Measurements from ENCODE around the gene PLLP. TPM values are rescaled to one million over a fixed set of nuclear protein-coding genes. Genes with fewer than 3 reads are reported as not detected.
A peak's percentile ranks its signal among the peaks of the same experiment; 100 is the strongest.

Gene PLLP
- total and polyA plus RNA-seq, 2 experiments from 2014 or later, result 1.3 to 6.1 TPM

- H3K9me3 Mint-ChIP-seq, result no peaks in the 10 kb centered on the region
- peaks cover 16% of the 10 kb centered on the region for H3K4me1 Mint-ChIP-seq
Observed at GRCh38 chr16:57270221-57271062, 14.0 kb downstream of the PLLP start.

More at GRCh38 chr16:57270221-57271062, 14.0 kb downstream of the PLLP start:
- no peaks in the 10 kb centered on the region for H4K20me1 ChIP-seq (replicated peaks; ENCODE audit: insufficient read depth)
- TF ChIP-seq ZNF331 (CRISPR knock-in tag; IDR thresholded peaks at IDR 0.05; ENCODE audit: low read depth), result no peak
- TF ChIP-seq ZNF114 (CRISPR knock-in tag; IDR thresholded peaks at IDR 0.05), result no peak
- TF ChIP-seq REST (IDR thresholded peaks at IDR 0.05; ENCODE audit: unreplicated experiment), result no peak
- no peak for TF ChIP-seq ETS1 (IDR thresholded peaks at IDR 0.05)
- TF ChIP-seq EZH2phosphoT487 (IDR thresholded peaks at IDR 0.05; ENCODE audit: unreplicated experiment), result no peak
- no peak for TF ChIP-seq ZNF462 (CRISPR knock-in tag; IDR thresholded peaks at IDR 0.05)
- no peak for TF ChIP-seq STAT1 (IDR thresholded peaks at IDR 0.05; ENCODE audit: unreplicated experiment)
- TF ChIP-seq EZH2 (IDR thresholded peaks at IDR 0.05; ENCODE audit: low read depth, unreplicated experiment), result no peak
- TF ChIP-seq NANOG (IDR thresholded peaks at IDR 0.05; ENCODE audit: borderline replicate concordance), result no peak
- no peak for TF ChIP-seq JUNB (IDR thresholded peaks at IDR 0.05; ENCODE audit: unreplicated experiment)
- no peak for TF ChIP-seq CTCF (conservative IDR thresholded peaks at IDR 0.05; ENCODE audit: low read depth in 2 of 2)
- TF ChIP-seq CREB1 (CRISPR knock-in tag; IDR thresholded peaks at IDR 0.05; ENCODE audit: low read depth), result no peak
- no peak for TF ChIP-seq POLR2AphosphoS5 (IDR thresholded peaks at IDR 0.05; ENCODE audit: low read depth)
- DNase-seq (ENCODE audit: low spot score) (peak; percentile 48), ATAC-seq (peak; percentile 57)
- no peaks in the 10 kb centered on the region for H3K79me2 ChIP-seq (replicated peaks; ENCODE audit: insufficient read depth)
- H3K4me2 ChIP-seq, result no peak overlapping the region; the same call in 1 of the 2 replicates
- peaks cover 11% of the 10 kb centered on the region for H3K27me3 Mint-ChIP-seq (ENCODE audit: insufficient read depth, low read depth, poor library complexity)
- no peak overlapping the region for H2AFZ ChIP-seq
- H3K9me2 ChIP-seq (ENCODE audit: insufficient read depth), result no peaks in the 10 kb centered on the region
- H3K4me3 ChIP-seq, result no peak overlapping the region
- no peak overlapping the region for H3K4me3 Mint-ChIP-seq
- H3F3A ChIP-seq (replicated peaks; ENCODE audit: low read depth), result no peaks in the 10 kb centered on the region
- no peaks in the 10 kb centered on the region for H3K36me3 ChIP-seq (ENCODE audit: insufficient read depth)
- no peak overlapping the region for H3K27ac ChIP-seq (ENCODE audit: low read depth)
- H3K27me3 ChIP-seq (ENCODE audit: insufficient read depth), result no peaks in the 10 kb centered on the region
- no peaks in the 10 kb centered on the region for H3K36me3 Mint-ChIP-seq (ENCODE audit: low read depth)
- H3K27ac Mint-ChIP-seq, result no peak overlapping the region
- 0 out of 2 replicates have a peak, but pooled peaks cover 6% of the 10 kb centered on the region for H3K4me1 ChIP-seq (ENCODE audit: insufficient read depth)

All from GM23338 (cell line).